Renal cortex interstitium (tissue), 11 donors: Measurements from ENCODE around the gene ZNF324. TPM values are rescaled to one million over a fixed set of nuclear protein-coding genes. Genes with fewer than 3 reads are reported as not detected.

Source experiments
- DNase-seq, 11 donors: peaks; one replicate each; pipeline ENCODE4 v3.0.0-alpha.2; 2013; ENCODE audit warnings: low read depth in 9 of 11, low spot score in 4 of 11; ENCODE audit errors: extremely low read depth in 1 of 11
- polyA plus RNA-seq, 3 donors: library from polyadenylated mRNA; unstranded; fragments of 120-200 nt; gene quantifications; one replicate each; pipeline ENCODE4 v1.2.1, GENCODE V29; 2013; ENCODE audit not compliant: insufficient read length in 3 of 3

The ZNF324 gene
- polyA plus RNA-seq, 3 donors: 7.3 to 11.5 (median 10.6) TPM

- DNase-seq: no peak
These were observed 49.5 kb downstream of the ZNF324 start for GRCh38 chr19:58516246-58516836.

- DNase-seq: no peak
These were observed 50.3 kb downstream of the ZNF324 start for GRCh38 chr19:58516964-58517833.

GRCh38 chr19:58518256-58519086 is 51.6 kb downstream of the ZNF324 start:
- DNase-seq: no peak

- peak in 9 of 11 donors; percentile 47 to 70 (median 64) for DNase-seq
These were observed 52.1 kb downstream of the ZNF324 start for GRCh38 chr19:58519087-58519354.

- peak; percentile 83 to 95 (median 91) for DNase-seq
These were observed 52.7 kb downstream of the ZNF324 start, which contains the start of gene ZBTB45 for GRCh38 chr19:58519355-58520256. Gene ZBTB45, minus strand, starts transcription at chr19:58519810. Its CDS starts 2,137 bp downstream, at chr19:58517673.

- no peak for DNase-seq
These were observed 53.3 kb downstream of the ZNF324 start for GRCh38 chr19:58520257-58520599.

GRCh38 chr19:58521651-58522050 is 54.8 kb downstream of the ZNF324 start:
- DNase-seq: no peak

- DNase-seq: no peak
These were observed 55.8 kb downstream of the ZNF324 start for GRCh38 chr19:58522709-58523108.

Other genes with a start within 250 kb of the ZNF324 start
- 10 to 100 TPM; 36.9 to 45.9 (median 38.1) TPM for gene ZNF544, start 238.2 kb upstream of the ZNF324 start, polyA plus RNA-seq
- gene ZNF8, start 188.1 kb upstream of the ZNF324 start, polyA plus RNA-seq: 1 to 10 TPM; 7.3 to 8.7 (median 7.6) TPM
- gene ERVK3-1, start 161.7 kb upstream of the ZNF324 start, polyA plus RNA-seq: 10 to 100 TPM; 46.6 to 58.0 (median 53.8) TPM
- 1 to 10 TPM; 3.6 to 3.8 (median 3.6) TPM for gene ZSCAN22, start 140.1 kb upstream of the ZNF324 start, polyA plus RNA-seq
- gene A1BG, start 113.6 kb upstream of the ZNF324 start, polyA plus RNA-seq: 1 to 10 TPM in 2 of 3 donors, under 1 TPM in 1; 0.45 to 2.0 (median 1.5) TPM
- gene ZNF497, start 104.3 kb upstream of the ZNF324 start, polyA plus RNA-seq: 1 to 10 TPM; 3.7 to 6.2 (median 5.2) TPM
- gene ZNF837, start 86.0 kb upstream of the ZNF324 start, polyA plus RNA-seq: 1 to 10 TPM; 3.3 to 6.0 (median 4.5) TPM
- 1,000 to 10,000 TPM in 2 of 3 donors, 100 to 1,000 TPM in 1; 862 to 1,069 (median 1,060) TPM for gene RPS5, start 79.8 kb upstream of the ZNF324 start, polyA plus RNA-seq
- gene RNF225, start 71.4 kb upstream of the ZNF324 start, polyA plus RNA-seq: not detected
- 10 to 100 TPM; 13.3 to 15.0 (median 13.3) TPM for gene ZNF584, start 58.4 kb upstream of the ZNF324 start, polyA plus RNA-seq
- gene ZNF132, start 26.9 kb upstream of the ZNF324 start, polyA plus RNA-seq: 10 to 100 TPM; 14.0 to 17.0 (median 14.1) TPM
- gene ZNF324B, start 15.5 kb upstream of the ZNF324 start, polyA plus RNA-seq: 1 to 10 TPM; 5.2 to 7.4 (median 7.3) TPM
- gene ZNF446, start 9.3 kb downstream of the ZNF324 start, polyA plus RNA-seq: 10 to 100 TPM; 11.7 to 19.5 (median 17.7) TPM
- 10 to 100 TPM in 2 of 3 donors, 1 to 10 TPM in 1; 7.8 to 13.4 (median 11.5) TPM for gene SLC27A5, start 44.9 kb downstream of the ZNF324 start, polyA plus RNA-seq
- gene ZBTB45, start 52.7 kb downstream of the ZNF324 start, polyA plus RNA-seq: 10 to 100 TPM in 2 of 3 donors, 1 to 10 TPM in 1; 8.7 to 15.0 (median 14.4) TPM
- 100 to 1,000 TPM; 672 to 838 (median 719) TPM for gene TRIM28, start 77.0 kb downstream of the ZNF324 start, polyA plus RNA-seq
- 100 to 1,000 TPM; 108 to 132 (median 128) TPM for gene CHMP2A, start 88.0 kb downstream of the ZNF324 start, polyA plus RNA-seq
- 100 to 1,000 TPM in 1 of 3 donors, 10 to 100 TPM in 2; 87.9 to 107 (median 91.5) TPM for gene UBE2M, start 91.5 kb downstream of the ZNF324 start, polyA plus RNA-seq
- 10 to 100 TPM; 27.6 to 65.3 (median 34.1) TPM for gene MZF1, start 106.3 kb downstream of the ZNF324 start, polyA plus RNA-seq